ENCODE measurements around the gene TRMT6. TPM values are rescaled to one million over a fixed set of nuclear protein-coding genes. Genes with fewer than 3 reads are reported as not detected.
A peak's percentile ranks its signal among the peaks of the same experiment; 100 is the strongest.

Gene TRMT6
- total RNA-seq, 1 donor from 2014 or later = 15.8 TPM

DNA sequence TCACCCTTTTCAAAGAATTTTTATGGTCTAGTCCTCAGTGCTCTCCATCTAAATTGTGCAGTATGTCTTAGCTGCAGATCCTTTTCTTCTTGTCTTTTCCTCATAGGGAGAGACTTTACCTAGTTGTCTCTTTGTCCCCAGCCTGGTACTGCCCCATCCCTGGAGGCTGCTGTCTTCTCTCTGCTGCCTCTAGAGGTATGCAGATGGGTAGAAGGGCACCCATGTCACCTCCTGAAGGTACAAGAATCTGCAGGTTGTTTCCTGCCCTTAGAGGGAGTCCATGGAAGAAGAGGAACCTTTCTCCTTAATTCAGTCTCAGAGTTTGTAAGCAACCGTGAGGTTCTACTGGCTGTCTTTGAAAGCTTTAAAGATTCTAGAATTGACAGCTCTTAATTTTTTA is 39.2 kb upstream of the TRMT6 start:
- TF ChIP-seq, protein P1, sequence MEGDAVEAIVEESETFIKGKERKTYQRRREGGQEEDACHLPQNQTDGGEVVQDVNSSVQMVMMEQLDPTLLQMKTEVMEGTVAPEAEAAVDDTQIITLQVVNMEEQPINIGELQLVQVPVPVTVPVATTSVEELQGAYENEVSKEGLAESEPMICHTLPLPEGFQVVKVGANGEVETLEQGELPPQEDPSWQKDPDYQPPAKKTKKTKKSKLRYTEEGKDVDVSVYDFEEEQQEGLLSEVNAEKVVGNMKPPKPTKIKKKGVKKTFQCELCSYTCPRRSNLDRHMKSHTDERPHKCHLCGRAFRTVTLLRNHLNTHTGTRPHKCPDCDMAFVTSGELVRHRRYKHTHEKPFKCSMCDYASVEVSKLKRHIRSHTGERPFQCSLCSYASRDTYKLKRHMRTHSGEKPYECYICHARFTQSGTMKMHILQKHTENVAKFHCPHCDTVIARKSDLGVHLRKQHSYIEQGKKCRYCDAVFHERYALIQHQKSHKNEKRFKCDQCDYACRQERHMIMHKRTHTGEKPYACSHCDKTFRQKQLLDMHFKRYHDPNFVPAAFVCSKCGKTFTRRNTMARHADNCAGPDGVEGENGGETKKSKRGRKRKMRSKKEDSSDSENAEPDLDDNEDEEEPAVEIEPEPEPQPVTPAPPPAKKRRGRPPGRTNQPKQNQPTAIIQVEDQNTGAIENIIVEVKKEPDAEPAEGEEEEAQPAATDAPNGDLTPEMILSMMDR (IDR thresholded peaks at IDR 0.05; ENCODE audit: insufficient read depth, low read length, severe bottlenecking) = peak; percentile 18
- Histone ChIP-seq H3K36me3 (ENCODE audit: control insufficient read depth, insufficient read depth, low read length) (no peaks in the 10 kb centered on the region), H3K4me3 (ENCODE audit: low read depth, low read length) (no peak overlapping the region), H3K27me3 (ENCODE audit: control insufficient read depth, insufficient read depth, low read length) (no peaks in the 10 kb centered on the region)
- FAIRE-seq (no peak), DNase-seq (ENCODE audit: low read depth) (no peak)

DNA sequence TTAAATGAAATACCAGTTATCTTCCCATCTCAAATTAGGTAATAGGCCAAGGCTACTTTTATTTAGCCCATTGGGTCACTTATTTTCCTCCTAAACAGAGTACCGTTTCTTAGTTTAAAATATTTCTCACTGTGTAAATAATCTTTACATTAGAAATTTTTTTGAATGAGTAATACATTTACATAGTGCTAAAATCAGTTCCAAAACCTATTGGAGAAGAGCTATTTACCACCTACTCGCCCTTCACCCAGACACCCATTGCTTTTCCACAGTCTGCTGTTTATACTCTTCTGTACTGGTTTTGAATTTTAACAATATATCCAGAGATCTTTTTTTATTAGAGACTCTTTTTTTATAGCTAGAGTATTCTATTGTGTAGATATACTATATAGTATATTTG is 37.0 kb upstream of the TRMT6 start:
- no peaks in the 10 kb centered on the region for H3K27me3 ChIP-seq (ENCODE audit: control insufficient read depth, insufficient read depth, low read length)
- TF ChIP-seq, protein P1 (IDR thresholded peaks at IDR 0.05; ENCODE audit: insufficient read depth, low read length, severe bottlenecking) = no peak
- DNase-seq (ENCODE audit: low read depth) (no peak), FAIRE-seq (no peak)
- no peak overlapping the region for H3K4me3 ChIP-seq (ENCODE audit: low read depth, low read length)
- no peaks in the 10 kb centered on the region for H3K36me3 ChIP-seq (ENCODE audit: control insufficient read depth, insufficient read depth, low read length)

DNA sequence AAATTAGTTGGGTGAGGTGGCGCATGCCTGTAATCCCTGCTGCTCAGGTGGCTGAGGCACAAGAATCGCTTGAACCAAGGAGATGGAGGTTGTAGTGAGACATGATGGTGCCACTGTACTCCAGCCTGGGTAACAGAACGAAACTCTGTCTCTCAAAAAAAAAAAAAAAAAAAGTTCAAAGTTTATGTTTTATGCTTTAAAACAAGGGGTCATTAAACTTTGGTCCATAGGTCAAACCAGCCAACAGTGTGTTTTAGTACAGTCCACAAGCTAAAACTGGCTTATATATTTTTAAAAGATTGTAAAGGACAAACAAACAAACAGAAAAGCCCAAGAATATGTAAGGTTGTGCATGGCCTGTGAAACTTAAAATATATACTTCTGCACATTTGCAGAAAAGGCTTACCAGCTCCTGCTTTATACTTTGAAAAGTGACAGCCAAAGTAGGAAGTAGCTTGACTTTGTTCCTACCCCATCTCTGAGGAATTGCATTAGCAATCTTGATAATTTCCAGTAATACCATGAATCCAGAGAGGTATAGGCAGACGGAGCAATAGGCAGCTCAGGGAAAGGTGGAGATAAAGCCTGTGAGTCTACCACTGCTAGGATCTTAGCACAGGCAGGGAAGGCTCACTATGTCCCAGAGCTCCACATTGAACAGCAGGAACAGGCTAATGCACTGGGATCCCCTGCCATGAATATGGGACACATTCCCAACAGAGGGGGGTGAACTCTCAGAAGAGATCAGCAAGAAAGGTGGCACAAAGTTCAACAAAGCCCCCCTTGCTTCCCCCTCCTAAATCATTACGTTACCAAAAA is 30.6 kb upstream of the TRMT6 start:
- no peak for FAIRE-seq
- Histone ChIP-seq H3K36me3 (ENCODE audit: control insufficient read depth, insufficient read depth, low read length) (peaks cover 1% of the 10 kb centered on the region), H3K27me3 (ENCODE audit: control insufficient read depth, insufficient read depth, low read length) (no peaks in the 10 kb centered on the region), H3K4me3 (ENCODE audit: low read depth, low read length) (no peak overlapping the region)
- DNase-seq (ENCODE audit: low read depth) = no peak
- TF ChIP-seq, protein P1 (IDR thresholded peaks at IDR 0.05; ENCODE audit: insufficient read depth, low read length, severe bottlenecking) = no peak

DNA sequence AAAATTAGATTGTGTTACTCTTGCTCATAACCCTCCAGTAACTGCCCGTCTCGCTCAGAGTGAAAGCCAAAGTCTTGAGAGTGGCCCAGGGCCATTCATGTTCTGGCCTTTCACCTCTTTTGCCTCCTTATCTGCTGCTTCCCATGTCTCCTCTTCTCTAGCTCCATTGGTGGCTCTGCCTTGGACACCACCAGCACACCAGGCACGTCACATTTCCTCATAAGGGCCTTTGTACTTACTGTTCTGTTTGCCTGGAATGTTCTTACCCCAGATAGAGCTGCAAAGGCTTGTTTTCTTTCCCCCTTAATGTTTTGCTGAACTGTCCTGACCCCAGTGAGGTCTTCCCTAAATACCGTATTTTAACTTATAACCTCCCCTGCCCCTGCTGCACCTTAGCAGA is 29.5 kb upstream of the TRMT6 start:
- FAIRE-seq (no peak), DNase-seq (ENCODE audit: low read depth) (no peak)
- Histone ChIP-seq H3K27me3 (ENCODE audit: control insufficient read depth, insufficient read depth, low read length) (no peaks in the 10 kb centered on the region), H3K36me3 (ENCODE audit: control insufficient read depth, insufficient read depth, low read length) (peaks cover 1% of the 10 kb centered on the region), H3K4me3 (ENCODE audit: low read depth, low read length) (no peak overlapping the region)
- TF ChIP-seq, protein P1 (IDR thresholded peaks at IDR 0.05; ENCODE audit: insufficient read depth, low read length, severe bottlenecking) = no peak

DNA sequence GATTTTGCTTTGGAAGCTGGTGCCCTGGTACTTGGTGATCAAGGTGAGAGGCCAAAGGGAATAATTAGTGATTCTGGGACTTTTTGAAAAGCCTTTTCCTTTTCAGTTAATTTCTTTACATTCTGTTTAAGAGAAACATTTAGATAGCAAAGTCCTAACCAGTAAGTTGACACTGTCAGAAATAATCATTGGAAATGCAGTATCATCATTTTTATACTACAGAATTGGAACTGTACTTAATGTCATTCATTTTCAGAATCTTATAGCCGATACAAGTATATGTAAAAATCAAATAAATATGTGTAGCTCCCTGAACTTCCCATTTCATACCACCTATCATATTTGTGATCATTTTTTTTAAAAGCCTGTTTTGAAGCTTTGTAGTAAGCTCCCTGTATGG is 27.6 kb upstream of the TRMT6 start:
- FAIRE-seq = no peak
- no peaks in the 10 kb centered on the region for H3K27me3 ChIP-seq (ENCODE audit: control insufficient read depth, insufficient read depth, low read length)
- no peak overlapping the region for H3K4me3 ChIP-seq (ENCODE audit: low read depth, low read length)
- DNase-seq (ENCODE audit: low read depth) = no peak
- peaks cover 1% of the 10 kb centered on the region for H3K36me3 ChIP-seq (ENCODE audit: control insufficient read depth, insufficient read depth, low read length)
- TF ChIP-seq, protein P1 (IDR thresholded peaks at IDR 0.05; ENCODE audit: insufficient read depth, low read length, severe bottlenecking) = no peak

DNA sequence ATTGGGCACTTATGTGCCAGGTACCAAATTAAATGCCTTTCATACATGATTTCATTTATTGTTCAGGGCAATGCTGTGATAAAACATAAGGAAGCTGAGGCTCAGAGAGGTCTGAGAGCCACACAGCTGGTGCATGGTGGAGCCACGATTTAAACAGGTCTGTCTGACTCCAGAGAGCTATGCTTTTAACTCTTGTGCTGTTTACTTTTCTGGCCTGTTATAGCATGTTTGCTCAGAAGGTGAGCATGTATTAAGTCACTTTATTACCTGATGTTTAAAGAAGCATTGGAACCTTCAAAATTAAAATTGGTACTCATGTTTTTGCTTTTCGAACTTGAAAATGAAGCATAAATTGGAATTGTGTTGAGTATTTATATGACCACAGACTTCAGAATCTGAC is 26.9 kb upstream of the TRMT6 start:
- Histone ChIP-seq H3K4me3 (ENCODE audit: low read depth, low read length) (no peak overlapping the region), H3K36me3 (ENCODE audit: control insufficient read depth, insufficient read depth, low read length) (peaks cover 1% of the 10 kb centered on the region), H3K27me3 (ENCODE audit: control insufficient read depth, insufficient read depth, low read length) (no peaks in the 10 kb centered on the region)
- FAIRE-seq (no peak), DNase-seq (ENCODE audit: low read depth) (peak; percentile 87)
- TF ChIP-seq, protein P1 (IDR thresholded peaks at IDR 0.05; ENCODE audit: insufficient read depth, low read length, severe bottlenecking) = no peak

Measured in bronchial epithelial cell (primary cell).